ENCODE results near the gene NPRL2. TPM values are rescaled to one million over a fixed set of nuclear protein-coding genes. Genes with fewer than 3 reads are reported as not detected.
A peak's percentile ranks its signal among the peaks of the same experiment; 100 is the strongest.

Gene NPRL2
- total and polyA plus RNA-seq, 2 experiments from 2014 or later: 33.2 to 51.9 TPM

DNA sequence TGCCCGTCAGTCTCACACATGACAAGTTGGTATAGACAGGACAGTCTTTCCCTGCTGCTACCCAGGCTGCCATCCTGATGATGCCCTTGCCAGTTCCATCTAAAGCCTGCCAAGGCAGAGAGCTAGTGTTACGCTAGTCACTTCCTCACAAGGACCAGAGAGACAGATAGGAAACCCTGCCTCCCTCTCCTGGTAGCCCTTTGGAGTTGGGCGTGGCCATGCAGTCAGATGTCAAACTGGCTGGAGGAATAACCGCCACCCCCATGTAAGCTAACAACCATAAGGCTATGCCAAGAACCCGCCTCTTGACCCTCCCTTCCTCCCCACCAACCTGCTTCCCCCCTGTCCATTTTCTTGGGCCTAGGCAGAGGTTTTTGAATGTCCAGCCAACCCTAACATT is 6.0 kb upstream of the NPRL2 start:
- no peaks in the 10 kb centered on the region for H3K9me3 ChIP-seq (ENCODE audit: low read depth)
- peaks cover 10% of the 10 kb centered on the region for H3K36me3 ChIP-seq
- H3K27ac ChIP-seq: no peak overlapping the region
- H3K4me1 ChIP-seq (ENCODE audit: low read depth): peaks cover 21% of the 10 kb centered on the region
- no peaks in the 10 kb centered on the region for H3K27me3 ChIP-seq
- DNase-seq (ENCODE audit: low read depth in 1 of 2, low spot score in 1 of 2): peak in 1 of 2 donors; percentile 25
- no peak overlapping the region for H3K4me3 ChIP-seq
- TF ChIP-seq CTCF (IDR thresholded peaks at IDR 0.05; ENCODE audit: low read depth, low read length): no peak

- Histone ChIP-seq H3K27ac (no peak overlapping the region), H3K4me1 (ENCODE audit: low read depth) (peaks cover 24% of the 10 kb centered on the region), H3K9me3 (ENCODE audit: low read depth) (no peaks in the 10 kb centered on the region), H3K36me3 (peaks cover 10% of the 10 kb centered on the region), H3K27me3 (no peaks in the 10 kb centered on the region), H3K4me3 (no peak overlapping the region)
- DNase-seq (ENCODE audit: low read depth in 1 of 2, low spot score in 1 of 2): no peak
- no peak for TF ChIP-seq CTCF (IDR thresholded peaks at IDR 0.05; ENCODE audit: low read depth, low read length)
Observed at GRCh38 chr3:50355829-50356552, 5.4 kb upstream of the NPRL2 start.

DNA sequence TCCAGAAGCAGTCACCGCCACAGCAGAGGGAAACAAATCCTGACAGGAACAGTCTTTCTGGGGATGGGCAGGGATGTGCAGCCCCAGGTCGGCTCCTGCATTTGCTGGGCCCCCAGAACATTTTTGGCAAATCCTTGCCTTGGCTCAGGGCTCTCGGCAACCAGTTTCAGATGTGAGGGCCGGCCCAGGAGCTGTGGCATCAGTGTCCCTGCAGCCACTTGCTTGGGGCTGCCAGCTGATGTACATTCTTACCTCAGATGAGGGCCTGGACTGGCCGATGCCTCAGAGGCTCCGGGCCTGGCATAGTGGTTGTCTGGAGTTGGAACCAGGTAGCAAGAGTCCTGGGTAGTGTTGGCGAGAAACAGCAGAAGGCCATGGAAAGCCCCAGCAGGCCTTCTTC is 4.3 kb upstream of the NPRL2 start:
- DNase-seq (ENCODE audit: low read depth in 1 of 2, low spot score in 1 of 2): no peak
- H3K36me3 ChIP-seq: peaks cover 10% of the 10 kb centered on the region
- TF ChIP-seq CTCF (IDR thresholded peaks at IDR 0.05; ENCODE audit: low read depth, low read length): no peak

GRCh38 chr3:50354186-50354764 is 3.7 kb upstream of the NPRL2 start:
- no peak overlapping the region for H3K27ac ChIP-seq
- H3K4me3 ChIP-seq: no peak overlapping the region
- H3K27me3 ChIP-seq: no peaks in the 10 kb centered on the region
- DNase-seq (ENCODE audit: low read depth in 1 of 2, low spot score in 1 of 2): no peak
- H3K4me1 ChIP-seq (ENCODE audit: low read depth): peaks cover 28% of the 10 kb centered on the region
- H3K36me3 ChIP-seq: peaks cover 10% of the 10 kb centered on the region
- H3K9me3 ChIP-seq (ENCODE audit: low read depth): no peaks in the 10 kb centered on the region
- TF ChIP-seq CTCF (IDR thresholded peaks at IDR 0.05; ENCODE audit: low read depth, low read length): no peak

More for the DNA sequence above, 4.3 kb upstream of the NPRL2 start:
- Histone ChIP-seq H3K9me3 (ENCODE audit: low read depth) (no peaks in the 10 kb centered on the region), H3K27ac (no peak overlapping the region), H3K27me3 (no peaks in the 10 kb centered on the region), H3K4me3 (no peak overlapping the region), H3K4me1 (ENCODE audit: low read depth) (peaks cover 28% of the 10 kb centered on the region)

DNA sequence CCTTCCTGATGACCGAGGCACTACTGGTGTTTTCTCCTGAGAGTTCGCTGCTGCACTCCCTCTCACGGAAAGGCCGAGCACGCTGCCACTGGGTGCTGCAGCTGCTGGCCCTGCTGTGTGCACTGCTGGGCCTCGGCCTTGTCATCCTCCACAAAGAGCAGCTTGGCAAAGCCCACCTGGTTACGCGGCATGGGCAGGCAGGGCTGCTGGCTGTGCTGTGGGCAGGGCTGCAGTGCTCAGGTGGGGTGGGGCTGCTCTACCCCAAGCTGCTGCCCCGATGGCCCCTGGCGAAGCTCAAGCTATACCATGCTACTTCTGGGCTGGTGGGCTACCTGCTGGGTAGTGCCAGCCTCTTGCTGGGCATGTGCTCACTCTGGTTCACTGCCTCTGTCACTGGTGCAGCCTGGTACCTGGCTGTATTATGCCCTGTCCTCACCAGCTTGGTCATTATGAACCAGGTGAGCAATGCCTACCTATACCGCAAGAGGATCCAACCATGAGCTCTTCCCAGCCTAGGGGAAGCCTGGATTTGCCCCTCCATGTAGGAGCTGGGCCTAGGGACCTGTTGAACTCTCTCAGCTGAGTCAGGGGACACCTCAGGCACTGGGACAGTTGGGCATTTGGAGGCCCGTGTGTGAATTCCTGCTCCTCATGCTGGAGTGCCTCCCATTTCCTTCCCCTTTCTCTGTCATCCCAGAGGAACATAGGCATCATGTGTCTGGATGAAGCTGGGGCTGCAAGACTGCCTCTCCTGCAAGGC is 2.9 kb upstream of the NPRL2 start:
- Histone ChIP-seq H3K27ac (no peak overlapping the region), H3K4me1 (ENCODE audit: low read depth) (peaks cover 26% of the 10 kb centered on the region), H3K4me3 (no peak overlapping the region), H3K27me3 (no peaks in the 10 kb centered on the region), H3K9me3 (ENCODE audit: low read depth) (no peaks in the 10 kb centered on the region), H3K36me3 (peaks cover 10% of the 10 kb centered on the region)
- no peak for TF ChIP-seq CTCF (IDR thresholded peaks at IDR 0.05; ENCODE audit: low read depth, low read length)
- no peak for DNase-seq (ENCODE audit: low read depth in 1 of 2, low spot score in 1 of 2)
